HCT116 (cell line): ENCODE results near the gene ERC2. TPM values are rescaled to one million over a fixed set of nuclear protein-coding genes. Genes with fewer than 3 reads are reported as not detected.

Source experiments
- ATAC-seq: fragments of 200-7000 bp; cut with Tn5 transposase; 2 replicates; pipeline ENCODE4 v1.9.1; 2020; ENCODE audit warnings: mild to moderate bottlenecking, moderate library complexity
- BruUV-seq: library from RNA; stranded (reverse); fragments of 400-500 nt; replicated peaks from 2 replicates; lab custom pipeline; 2021; lab: Mats Ljungman, UMichigan
- CTCF ChIA-PET: fragments of 300-600 bp; sonication (Branson Sonifier 250); formaldehyde crosslinking; loops from one replicate; lab custom pipeline; 2021; ENCODE audit warnings: antibody characterized with exemption; lab: Charles Lee
- POLR2A ChIA-PET: fragments of 300-600, 350-600 bp; sonication (Branson Sonifier 250); formaldehyde crosslinking; loops from one replicate; lab custom pipeline; 2021; ENCODE audit warnings: antibody characterized with exemption; lab: Charles Lee
- RAD21 ChIA-PET, 2 experiments: fragments of 300-600 bp; sonication (Branson Sonifier 250); formaldehyde crosslinking; loops; one replicate each; lab custom pipeline; 2023; ENCODE audit warnings: low total read pairs in 2 of 2; ENCODE audit not compliant: uncharacterized antibody in 2 of 2, unreplicated experiment in 2 of 2, low non-redundant PET in 1 of 2; lab: Charles Lee
- DNase-seq: peaks from one replicate; pipeline ENCODE4 v3.0.0-alpha.2; 2010; ENCODE audit warnings: low read depth, low spot score
- H2AFZ ChIP-seq: fragments of 200-600 bp; shearing (Covaris generic), sonication (generic); 2 replicates; pipeline ENCODE4 v1.6.1; 2017; ENCODE audit warnings: low read depth, mixed run types, mixed read lengths, antibody characterized with exemption, low read length; ENCODE audit not compliant: poor library complexity, severe bottlenecking
- H3K27ac ChIP-seq: 2 replicates; pipeline ENCODE4 v1.5.1; 2012; ENCODE audit warnings: low read depth, low read length
- H3K27me3 ChIP-seq: fragments of 200-600 bp; sonication (generic); 2 replicates; pipeline ENCODE4 v1.6.1; 2016; ENCODE audit warnings: mixed run types, low read length, mixed read lengths; ENCODE audit not compliant: insufficient read depth
- H3K36me3 ChIP-seq, 2 experiments: fragments of 200-500 bp in 1 of 2; fragments of 200-600 bp in 1 of 2; sonication (Bioruptor generic) in 1 of 2; sonication (generic) in 1 of 2; 2 replicates each; pipeline versions ENCODE4 v1.5.1 to v1.6.1; 2014 to 2016; ENCODE audit warnings: low read length in 2 of 2, inconsistent platforms in 1 of 2, mixed read lengths in 1 of 2, mixed run types in 1 of 2; ENCODE audit not compliant: insufficient read depth in 2 of 2, control insufficient read depth in 1 of 2
- H3K4me1 ChIP-seq, 2 experiments: fragments of 200-600 bp in 1 of 2; sonication (generic) in 1 of 2; 2 replicates each; pipeline versions ENCODE4 v1.5.1 to v1.6.1; 2012 to 2017; ENCODE audit warnings: low read length in 2 of 2, inconsistent platforms in 1 of 2, mild to moderate bottlenecking in 1 of 2, mixed read lengths in 1 of 2, mixed run types in 1 of 2, moderate library complexity in 1 of 2; ENCODE audit not compliant: insufficient read depth in 2 of 2, control insufficient read depth in 1 of 2
- H3K4me2 ChIP-seq: fragments of 200-600 bp; sonication (generic); 2 replicates; pipeline ENCODE4 v1.6.1; 2017; ENCODE audit warnings: mixed run types, low read length, mixed read lengths
- H3K4me3 ChIP-seq, 2 experiments: fragments of 200-600 bp in 1 of 2; sonication (generic) in 1 of 2; replicated peaks in 1 of 2; 2 replicates each; pipeline ENCODE4 v1.5.1; 2011 to 2016; ENCODE audit warnings: low read length in 2 of 2, control low read depth in 1 of 2, low read depth in 1 of 2, mild to moderate bottlenecking in 1 of 2, mixed read lengths in 1 of 2, mixed run types in 1 of 2
- H3K79me2 ChIP-seq: fragments of 200-600 bp; sonication (generic); 2 replicates; pipeline ENCODE4 v1.6.1; 2017; ENCODE audit warnings: mild to moderate bottlenecking, mixed run types, low read length, moderate library complexity, mixed read lengths; ENCODE audit not compliant: insufficient read depth
- H3K9ac ChIP-seq: fragments of 200-600 bp; sonication (generic); 2 replicates; pipeline ENCODE4 v1.6.1; 2016; ENCODE audit warnings: low read length, mixed read lengths
- H3K9me2 ChIP-seq: fragments of 200-600 bp; sonication (generic), shearing (Covaris generic); 2 replicates; pipeline ENCODE4 v1.6.1; 2017; ENCODE audit warnings: mixed run types, mild to moderate bottlenecking, moderate library complexity; ENCODE audit not compliant: insufficient read depth
- H3K9me3 ChIP-seq, 2 experiments: fragments of 200-500 bp in 1 of 2; fragments of 200-600 bp in 1 of 2; sonication (Bioruptor generic) in 1 of 2; sonication (generic) in 1 of 2; 2 replicates each; pipeline ENCODE4 v1.6.1; 2014 to 2017; ENCODE audit warnings: low read length in 2 of 2, mixed read lengths in 2 of 2, inconsistent platforms in 1 of 2, low read depth in 1 of 2, mild to moderate bottlenecking in 1 of 2, mixed run types in 1 of 2, moderate library complexity in 1 of 2; ENCODE audit not compliant: control insufficient read depth in 1 of 2, insufficient read depth in 1 of 2
- H4K20me1 ChIP-seq: fragments of 200-600 bp; sonication (generic), shearing (Covaris generic); 2 replicates; pipeline ENCODE4 v1.6.1; 2017; ENCODE audit warnings: mixed run types, mild to moderate bottlenecking, moderate library complexity; ENCODE audit not compliant: insufficient read depth
- RAD21 ChIP-seq: IDR thresholded peaks from 2 replicates; pipeline ENCODE4 v1.6.1; 2012; ENCODE audit warnings: low read depth, mild to moderate bottlenecking
- REST ChIP-seq: IDR thresholded peaks from 2 replicates; pipeline ENCODE4 v1.6.1; 2012; ENCODE audit warnings: low read depth
- SRF ChIP-seq: IDR thresholded peaks from 2 replicates; pipeline ENCODE4 v1.6.1; 2012; ENCODE audit warnings: low read depth
- YY1 ChIP-seq: IDR thresholded peaks from 2 replicates; pipeline ENCODE4 v1.6.1; 2011; ENCODE audit warnings: low read length, low read depth, moderate library complexity, mild to moderate bottlenecking; ENCODE audit not compliant: insufficient replicate concordance; ENCODE audit errors: extremely low read depth
- intact Hi-C: fragments of 100-400 bp; cut with micrococcal nuclease; formaldehyde crosslinking; loops from 2 replicates; pipeline ENCODE4 v1.10.0; 2022
- total RNA-seq: library from RNA; stranded (reverse); gene quantifications from one replicate; pipeline ENCODE4 v1.2.1, GENCODE V29; 2021; ENCODE audit not compliant: unreplicated experiment
- TF ChIP-seq, protein P1 (sequence below), 3 experiments: fragments of 200-600 bp in 1 of 3; sonication (generic) in 1 of 3; IDR thresholded peaks in 2 of 3; conservative IDR thresholded peaks in 1 of 3; 2 replicates each; pipeline ENCODE4 v1.5.1; 2012 to 2017; ENCODE audit warnings: low read depth in 2 of 3, low read length in 2 of 3, antibody characterized with exemption in 1 of 3, borderline replicate concordance in 1 of 3, control low read depth in 1 of 3, mild to moderate bottlenecking in 1 of 3, mixed read lengths in 1 of 3, mixed run types in 1 of 3, moderate library complexity in 1 of 3; ENCODE audit not compliant: insufficient read depth in 1 of 3

ERC2 gene
- total RNA-seq, 1 experiment from 2014 or later = not detected

DNA sequence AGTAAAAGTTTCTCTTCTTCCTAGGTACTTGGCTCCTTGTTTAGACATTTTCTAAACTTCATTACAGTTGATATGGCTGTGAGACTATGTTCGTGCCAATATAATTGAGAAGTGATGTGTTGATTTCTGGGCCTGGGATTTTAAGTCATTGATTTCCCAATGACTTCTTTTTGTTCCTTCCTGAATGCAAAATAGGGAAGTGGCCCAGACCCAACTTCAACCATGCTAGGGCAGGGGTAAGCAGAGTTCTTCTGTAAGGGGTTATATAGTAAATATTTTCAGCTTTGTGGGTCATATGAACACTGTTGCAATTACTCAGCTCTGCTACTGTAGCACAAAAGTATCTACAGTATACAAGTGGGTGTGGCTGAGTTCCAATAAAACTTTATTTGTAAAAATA lies 661.1 kb downstream of the ERC2 start (continued):
- no peak for TF ChIP-seq RAD21

- no peaks in the 10 kb centered on the region for H3K36me3 ChIP-seq
- H3K9me3 ChIP-seq = peaks cover 0 to 11% of the 10 kb centered on the region in 2 experiments; a peak in 2 of 4 replicates
- TF ChIP-seq, protein P1, sequence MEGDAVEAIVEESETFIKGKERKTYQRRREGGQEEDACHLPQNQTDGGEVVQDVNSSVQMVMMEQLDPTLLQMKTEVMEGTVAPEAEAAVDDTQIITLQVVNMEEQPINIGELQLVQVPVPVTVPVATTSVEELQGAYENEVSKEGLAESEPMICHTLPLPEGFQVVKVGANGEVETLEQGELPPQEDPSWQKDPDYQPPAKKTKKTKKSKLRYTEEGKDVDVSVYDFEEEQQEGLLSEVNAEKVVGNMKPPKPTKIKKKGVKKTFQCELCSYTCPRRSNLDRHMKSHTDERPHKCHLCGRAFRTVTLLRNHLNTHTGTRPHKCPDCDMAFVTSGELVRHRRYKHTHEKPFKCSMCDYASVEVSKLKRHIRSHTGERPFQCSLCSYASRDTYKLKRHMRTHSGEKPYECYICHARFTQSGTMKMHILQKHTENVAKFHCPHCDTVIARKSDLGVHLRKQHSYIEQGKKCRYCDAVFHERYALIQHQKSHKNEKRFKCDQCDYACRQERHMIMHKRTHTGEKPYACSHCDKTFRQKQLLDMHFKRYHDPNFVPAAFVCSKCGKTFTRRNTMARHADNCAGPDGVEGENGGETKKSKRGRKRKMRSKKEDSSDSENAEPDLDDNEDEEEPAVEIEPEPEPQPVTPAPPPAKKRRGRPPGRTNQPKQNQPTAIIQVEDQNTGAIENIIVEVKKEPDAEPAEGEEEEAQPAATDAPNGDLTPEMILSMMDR (IDR thresholded peaks at IDR 0.05 in 2 of 3, conservative IDR thresholded peaks at IDR 0.05 in 1 of 3; ENCODE audit: borderline replicate concordance in 1 of 3, insufficient read depth in 1 of 3, low read depth in 2 of 3, low read length in 2 of 3) = no peak
- TF ChIP-seq REST (no peak), YY1 (no peak), SRF (no peak)
- no peaks in the 10 kb centered on the region for H3K79me2 ChIP-seq
- intact Hi-C loops = no loop called here
- RAD21 ChIA-PET = no interaction called here
- no peaks in the 10 kb centered on the region for H3K9me2 ChIP-seq
- H3K4me3 ChIP-seq = no peak overlapping the region
- POLR2A ChIA-PET = no interaction called here
- H3K27me3 ChIP-seq = no peaks in the 10 kb centered on the region
- H3K4me1 ChIP-seq = no peaks in the 10 kb centered on the region
- CTCF ChIA-PET = no interaction called here
- DNase-seq = no peak
- H3K9ac ChIP-seq = no peak overlapping the region
- no peak overlapping the region for H2AFZ ChIP-seq
- no peaks in the 10 kb centered on the region for H4K20me1 ChIP-seq
- no TSS peak for BruUV-seq
- H3K27ac ChIP-seq = no peak overlapping the region
- no peak for ATAC-seq
- no peak overlapping the region for H3K4me2 ChIP-seq
Observed at GRCh38 chr3:55805169-55805568, 663.1 kb downstream of the ERC2 start.
